K562 (cell line): ENCODE data around the gene HRC. TPM values are rescaled to one million over a fixed set of nuclear protein-coding genes. Genes with fewer than 3 reads are reported as not detected.

Source experiments
- ESRRB ChIP-seq: fragments of 250-450 bp; sonication (Bioruptor Pico); IDR thresholded peaks from 2 replicates; pipeline ENCODE4 v1.5.0; 2020; ENCODE audit warnings: mild to moderate bottlenecking, moderate library complexity, borderline replicate concordance
- GABPB2 ChIP-seq: fragments of 250-450 bp; sonication (Bioruptor Pico); conservative IDR thresholded peaks from 2 replicates; pipeline ENCODE4 v1.5.1; 2021; ENCODE audit warnings: mild to moderate bottlenecking
- PHF20 ChIP-seq: fragments of 450-650 bp; IDR thresholded peaks from 2 replicates; pipeline ENCODE4 v1.6.1; 2018; ENCODE audit not compliant: partially characterized antibody
- PHF8 ChIP-seq: fragments of 200-600 bp; sonication (generic); IDR thresholded peaks from 2 replicates; pipeline ENCODE4 v1.6.1; 2012; ENCODE audit warnings: mixed run types, mild to moderate bottlenecking, inconsistent platforms, low read length, moderate library complexity, borderline replicate concordance
- POLR2H ChIP-seq: IDR thresholded peaks from 2 replicates; pipeline ENCODE4 v1.6.1; 2016; ENCODE audit warnings: missing genetic modification characterization, low read depth, mild to moderate bottlenecking, control low read depth, missing compliant biosample characterization, moderate library complexity
- SMARCA4 ChIP-seq: fragments of 450-650 bp; IDR thresholded peaks from 2 replicates; pipeline ENCODE4 v1.6.1; 2016
- SMARCE1 ChIP-seq: fragments of 450-650 bp; IDR thresholded peaks from 2 replicates; pipeline ENCODE4 v1.7.1; 2016; ENCODE audit warnings: mild to moderate bottlenecking
- STAG1 ChIP-seq: sonication (generic); formaldehyde crosslinking; IDR thresholded peaks from 2 replicates; pipeline ENCODE4 v1.5.0; 2020; ENCODE audit warnings: missing genetic modification reagents, borderline replicate concordance
- ZNF444 ChIP-seq: fragments of 250-450 bp; sonication (Bioruptor Pico); IDR thresholded peaks from 2 replicates; pipeline ENCODE4 v1.4.0; 2020; ENCODE audit warnings: mild to moderate bottlenecking, moderate library complexity
- polyA plus RNA-seq, 8 experiments: library from polyadenylated mRNA; depleted of rRNA in 4 of 8; stranded (reverse) in 5 of 8; unstranded in 3 of 8; fragments of >200 nt; fragmentation: Nextera tagmentation in 2 of 8; fragmentation: Illumina TruSeq in 1 of 8; extraction: Ambion mirVana in 2 of 8; extraction: Trizol in 1 of 8; gene quantifications; 2 replicates each; pipeline versions ENCODE4 v1.2.1 to v1.2.3, GENCODE V29; 2011 to 2014; ENCODE audit warnings: inconsistent platforms in 1 of 8, missing spikeins in 1 of 8
- total RNA-seq, 7 experiments: library from RNA; depleted of rRNA in 6 of 7; stranded (reverse); fragments of >200 nt in 6 of 7; fragmentation: Illumina TruSeq in 2 of 7; extraction: Trizol in 2 of 7; gene quantifications; 2 replicates each; pipeline versions ENCODE4 v1.2.1 to v1.2.3, GENCODE V29; 2011 to 2021; ENCODE audit warnings: low replicate concordance in 1 of 7
- TF ChIP-seq, protein P1 (sequence below): fragments of 450-650 bp; IDR thresholded peaks from 2 replicates; pipeline ENCODE4 v1.6.1; 2017; ENCODE audit warnings: mild to moderate bottlenecking, moderate library complexity
- TF ChIP-seq, protein P2 (sequence below): fragments of 200-800 bp; sonication (Bioruptor generic); IDR thresholded peaks from 2 replicates; pipeline ENCODE4 v1.6.1; 2017; ENCODE audit warnings: missing genetic modification characterization, missing compliant biosample characterization
- TF ChIP-seq, protein P3 (sequence below): sonication (generic); formaldehyde crosslinking; IDR thresholded peaks from 2 replicates; pipeline ENCODE4 v1.8.0; 2022; ENCODE audit warnings: mild to moderate bottlenecking, missing genetic modification reagents, borderline replicate concordance
- TF ChIP-seq, protein P4 (sequence below), 2 experiments: fragments of 450-650 bp in 1 of 2; sonication (generic) in 1 of 2; formaldehyde crosslinking in 1 of 2; IDR thresholded peaks; 2 replicates each; pipeline versions ENCODE4 v1.7.1 to v1.9.0; 2016 to 2022; ENCODE audit warnings: inconsistent platforms in 1 of 2, mild to moderate bottlenecking in 1 of 2, missing genetic modification reagents in 1 of 2

HRC gene
- total and polyA plus RNA-seq, 9 of the 15 experiments (the other 6 are each of a cell fraction or from before 2014, with no cell fraction given): 0.66 to 18.7 (median 13.1) TPM

DNA sequence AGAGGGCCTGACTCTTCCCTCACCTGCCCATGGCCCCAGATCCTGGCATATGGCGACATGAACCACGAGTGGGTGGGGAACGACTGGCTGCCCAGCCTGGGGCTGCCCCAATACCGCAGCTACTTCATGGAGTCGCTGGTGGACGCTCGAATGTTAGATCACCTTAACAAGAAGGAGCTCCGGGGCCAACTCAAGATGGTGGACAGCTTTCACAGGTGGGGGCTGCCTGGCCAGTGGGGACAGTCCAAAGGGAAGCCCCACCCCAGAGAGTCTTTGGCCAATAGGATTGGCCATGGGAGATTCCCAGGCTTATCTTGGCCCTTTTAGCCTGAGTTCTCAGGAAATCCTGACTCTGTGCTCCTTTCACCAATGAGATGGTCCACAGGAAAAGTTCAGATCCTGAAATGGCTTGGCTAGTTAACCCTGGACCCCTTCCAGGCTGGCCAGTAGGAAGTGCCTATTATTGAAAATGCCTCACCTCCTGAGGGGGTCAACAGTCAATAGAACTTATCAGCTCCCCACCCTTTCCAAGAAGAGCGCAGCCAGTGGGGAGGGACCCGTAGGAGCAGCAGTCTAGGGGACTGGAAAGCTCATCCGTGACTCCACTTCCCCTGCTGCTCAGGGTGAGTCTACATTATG is 7.0 kb downstream of the HRC start (continued):
- TF ChIP-seq, protein P1, sequence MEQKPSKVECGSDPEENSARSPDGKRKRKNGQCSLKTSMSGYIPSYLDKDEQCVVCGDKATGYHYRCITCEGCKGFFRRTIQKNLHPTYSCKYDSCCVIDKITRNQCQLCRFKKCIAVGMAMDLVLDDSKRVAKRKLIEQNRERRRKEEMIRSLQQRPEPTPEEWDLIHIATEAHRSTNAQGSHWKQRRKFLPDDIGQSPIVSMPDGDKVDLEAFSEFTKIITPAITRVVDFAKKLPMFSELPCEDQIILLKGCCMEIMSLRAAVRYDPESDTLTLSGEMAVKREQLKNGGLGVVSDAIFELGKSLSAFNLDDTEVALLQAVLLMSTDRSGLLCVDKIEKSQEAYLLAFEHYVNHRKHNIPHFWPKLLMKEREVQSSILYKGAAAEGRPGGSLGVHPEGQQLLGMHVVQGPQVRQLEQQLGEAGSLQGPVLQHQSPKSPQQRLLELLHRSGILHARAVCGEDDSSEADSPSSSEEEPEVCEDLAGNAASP: no peak
- TF ChIP-seq, protein P2, sequence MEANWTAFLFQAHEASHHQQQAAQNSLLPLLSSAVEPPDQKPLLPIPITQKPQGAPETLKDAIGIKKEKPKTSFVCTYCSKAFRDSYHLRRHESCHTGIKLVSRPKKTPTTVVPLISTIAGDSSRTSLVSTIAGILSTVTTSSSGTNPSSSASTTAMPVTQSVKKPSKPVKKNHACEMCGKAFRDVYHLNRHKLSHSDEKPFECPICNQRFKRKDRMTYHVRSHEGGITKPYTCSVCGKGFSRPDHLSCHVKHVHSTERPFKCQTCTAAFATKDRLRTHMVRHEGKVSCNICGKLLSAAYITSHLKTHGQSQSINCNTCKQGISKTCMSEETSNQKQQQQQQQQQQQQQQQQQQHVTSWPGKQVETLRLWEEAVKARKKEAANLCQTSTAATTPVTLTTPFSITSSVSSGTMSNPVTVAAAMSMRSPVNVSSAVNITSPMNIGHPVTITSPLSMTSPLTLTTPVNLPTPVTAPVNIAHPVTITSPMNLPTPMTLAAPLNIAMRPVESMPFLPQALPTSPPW (CRISPR knock-in tag): peak; percentile 42; the same call in 1 of the 2 replicates
- TF ChIP-seq PHF20 (no peak), ZNF444 (CRISPR knock-in tag) (no peak), GABPB2 (CRISPR knock-in tag) (no peak), STAG1 (CRISPR knock-in tag) (no peak), ESRRB (CRISPR knock-in tag) (no peak), SMARCE1 (no peak), POLR2H (tag) (no peak), SMARCA4 (no peak), PHF8 (peak; percentile 2; the same call in 1 of the 2 replicates)
- TF ChIP-seq, protein P3, sequence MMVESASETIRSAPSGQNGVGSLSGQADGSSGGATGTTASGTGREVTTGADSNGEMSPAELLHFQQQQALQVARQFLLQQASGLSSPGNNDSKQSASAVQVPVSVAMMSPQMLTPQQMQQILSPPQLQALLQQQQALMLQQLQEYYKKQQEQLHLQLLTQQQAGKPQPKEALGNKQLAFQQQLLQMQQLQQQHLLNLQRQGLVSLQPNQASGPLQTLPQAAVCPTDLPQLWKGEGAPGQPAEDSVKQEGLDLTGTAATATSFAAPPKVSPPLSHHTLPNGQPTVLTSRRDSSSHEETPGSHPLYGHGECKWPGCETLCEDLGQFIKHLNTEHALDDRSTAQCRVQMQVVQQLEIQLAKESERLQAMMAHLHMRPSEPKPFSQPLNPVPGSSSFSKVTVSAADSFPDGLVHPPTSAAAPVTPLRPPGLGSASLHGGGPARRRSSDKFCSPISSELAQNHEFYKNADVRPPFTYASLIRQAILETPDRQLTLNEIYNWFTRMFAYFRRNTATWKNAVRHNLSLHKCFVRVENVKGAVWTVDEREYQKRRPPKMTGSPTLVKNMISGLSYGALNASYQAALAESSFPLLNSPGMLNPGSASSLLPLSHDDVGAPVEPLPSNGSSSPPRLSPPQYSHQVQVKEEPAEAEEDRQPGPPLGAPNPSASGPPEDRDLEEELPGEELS: no peak
- TF ChIP-seq, protein P4, sequence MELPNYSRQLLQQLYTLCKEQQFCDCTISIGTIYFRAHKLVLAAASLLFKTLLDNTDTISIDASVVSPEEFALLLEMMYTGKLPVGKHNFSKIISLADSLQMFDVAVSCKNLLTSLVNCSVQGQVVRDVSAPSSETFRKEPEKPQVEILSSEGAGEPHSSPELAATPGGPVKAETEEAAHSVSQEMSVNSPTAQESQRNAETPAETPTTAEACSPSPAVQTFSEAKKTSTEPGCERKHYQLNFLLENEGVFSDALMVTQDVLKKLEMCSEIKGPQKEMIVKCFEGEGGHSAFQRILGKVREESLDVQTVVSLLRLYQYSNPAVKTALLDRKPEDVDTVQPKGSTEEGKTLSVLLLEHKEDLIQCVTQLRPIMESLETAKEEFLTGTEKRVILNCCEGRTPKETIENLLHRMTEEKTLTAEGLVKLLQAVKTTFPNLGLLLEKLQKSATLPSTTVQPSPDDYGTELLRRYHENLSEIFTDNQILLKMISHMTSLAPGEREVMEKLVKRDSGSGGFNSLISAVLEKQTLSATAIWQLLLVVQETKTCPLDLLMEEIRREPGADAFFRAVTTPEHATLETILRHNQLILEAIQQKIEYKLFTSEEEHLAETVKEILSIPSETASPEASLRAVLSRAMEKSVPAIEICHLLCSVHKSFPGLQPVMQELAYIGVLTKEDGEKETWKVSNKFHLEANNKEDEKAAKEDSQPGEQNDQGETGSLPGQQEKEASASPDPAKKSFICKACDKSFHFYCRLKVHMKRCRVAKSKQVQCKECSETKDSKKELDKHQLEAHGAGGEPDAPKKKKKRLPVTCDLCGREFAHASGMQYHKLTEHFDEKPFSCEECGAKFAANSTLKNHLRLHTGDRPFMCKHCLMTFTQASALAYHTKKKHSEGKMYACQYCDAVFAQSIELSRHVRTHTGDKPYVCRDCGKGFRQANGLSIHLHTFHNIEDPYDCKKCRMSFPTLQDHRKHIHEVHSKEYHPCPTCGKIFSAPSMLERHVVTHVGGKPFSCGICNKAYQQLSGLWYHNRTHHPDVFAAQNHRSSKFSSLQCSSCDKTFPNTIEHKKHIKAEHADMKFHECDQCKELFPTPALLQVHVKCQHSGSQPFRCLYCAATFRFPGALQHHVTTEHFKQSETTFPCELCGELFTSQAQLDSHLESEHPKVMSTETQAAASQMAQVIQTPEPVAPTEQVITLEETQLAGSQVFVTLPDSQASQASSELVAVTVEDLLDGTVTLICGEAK (IDR thresholded peaks at IDR 0.05): no peak
- TF ChIP-seq, protein P4 (CRISPR knock-in tag; IDR thresholded peaks at IDR 0.05): no peak
